ENCODE results near the gene CYP4F22. TPM values are rescaled to one million over a fixed set of nuclear protein-coding genes. Genes with fewer than 3 reads are reported as not detected.
"Not testable (repeated sequence)": the region's sequence is repeated elsewhere in the genome, so short reads cannot be mapped to it uniquely, and the experiment has no call there.

Gene CYP4F22
- not detected for polyA plus RNA-seq (ENCODE audit: insufficient read depth in 1 of 5, insufficient read length in 5 of 5, low replicate concordance in 1 of 5)
- long read RNA-seq, donor 1: 0 reads
- long read RNA-seq, donor 2: 0 reads
- long read RNA-seq, donor 3: 0 reads
- long read RNA-seq, donor 4: 0 reads
- long read RNA-seq, donor 5: 0 reads
- long read RNA-seq, donor 6: 0 reads
- long read RNA-seq, donor 7: 0 reads
- long read RNA-seq, donor 8: 0 reads

- DNase-seq: no peak
Observed at GRCh38 chr19:15508035-15508710, at the start of gene CYP4F22. CYP4F22 (plus strand) TSS chr19:15508525; CDS start chr19:15525337, 16,812 bp downstream.

GRCh38 chr19:15461694-15462093 lies 46.6 kb upstream of the CYP4F22 start:
- DNase-seq: no peak

DNA sequence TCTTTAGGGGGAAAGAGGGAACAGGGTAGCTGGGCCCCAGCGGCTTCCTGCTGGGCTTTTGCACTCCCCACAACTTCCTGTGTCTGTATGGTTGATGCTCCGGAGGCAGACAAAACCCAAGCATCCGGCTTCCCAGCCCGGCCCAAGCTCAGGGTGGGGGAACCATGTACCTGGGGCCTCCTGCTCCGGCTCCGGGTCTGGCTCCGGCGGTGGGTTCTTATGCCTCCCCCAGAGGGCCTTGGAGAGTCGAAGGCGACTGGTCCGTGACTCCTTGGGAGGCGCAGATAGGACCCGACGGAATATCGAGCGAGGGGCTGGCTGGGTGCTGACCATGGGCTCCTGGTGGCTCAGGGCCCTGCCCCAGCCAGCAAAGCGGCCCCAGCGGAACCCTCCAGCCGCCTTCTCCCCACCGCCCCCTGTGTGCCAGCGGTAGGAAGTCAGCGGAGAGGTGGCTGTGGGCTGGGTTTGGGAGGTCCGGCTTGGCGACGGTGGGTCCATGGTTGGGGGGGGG lies 44.4 kb upstream of the CYP4F22 start:
- no peak for DNase-seq

DNA sequence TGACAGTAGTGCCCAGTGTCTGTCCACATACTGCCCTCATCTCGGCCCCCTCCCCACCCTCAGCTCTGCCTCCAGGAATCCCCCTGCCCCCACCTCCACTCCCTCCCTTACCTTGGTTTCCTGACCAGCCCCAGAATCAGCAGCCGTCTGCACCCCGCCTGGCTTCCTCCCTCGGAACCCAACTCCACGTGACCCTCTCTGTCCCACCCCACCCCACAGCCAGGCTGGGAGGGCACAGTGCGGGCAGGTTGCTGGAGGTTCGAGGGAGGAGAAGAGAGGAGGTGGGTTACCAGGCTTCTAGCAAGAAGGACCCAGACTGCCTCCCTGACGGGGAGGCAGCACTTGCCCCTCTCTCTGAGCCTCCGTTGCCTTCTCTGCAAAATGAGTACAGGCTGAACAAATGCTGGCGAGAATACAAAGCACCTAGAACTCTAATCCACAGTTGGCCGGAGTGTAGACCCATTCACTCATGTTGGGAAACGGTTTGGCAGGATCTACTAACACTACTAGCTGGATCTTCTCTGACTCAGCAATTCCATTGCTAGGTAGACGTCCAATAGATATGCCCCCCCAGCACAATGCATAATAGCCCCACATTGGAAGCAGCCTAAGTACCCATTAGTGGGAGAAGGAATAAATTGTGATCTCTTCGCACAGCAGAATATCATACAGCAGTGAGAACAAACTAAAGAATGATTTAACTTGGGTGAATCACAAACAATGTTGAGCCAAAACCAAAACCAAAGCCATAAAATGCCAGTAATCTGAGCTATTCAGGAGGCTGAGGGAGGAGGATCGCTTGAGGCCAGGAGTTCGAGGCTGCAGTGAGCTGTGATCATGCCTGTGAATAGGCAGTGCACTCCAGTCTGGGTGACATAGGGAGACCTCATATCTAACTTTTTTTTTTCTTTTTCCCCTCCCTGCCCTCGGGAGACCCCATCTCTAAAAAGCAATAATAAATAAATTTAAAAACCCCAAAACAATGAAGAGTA lies 43.6 kb upstream of the CYP4F22 start, which contains the start of gene RASAL3:
TSS of gene RASAL3 (minus strand) at position 151 of the 992 bp plus-strand sequence. CDS start 186 bp downstream, outside the sequence.
- DNase-seq: no peak

DNA sequence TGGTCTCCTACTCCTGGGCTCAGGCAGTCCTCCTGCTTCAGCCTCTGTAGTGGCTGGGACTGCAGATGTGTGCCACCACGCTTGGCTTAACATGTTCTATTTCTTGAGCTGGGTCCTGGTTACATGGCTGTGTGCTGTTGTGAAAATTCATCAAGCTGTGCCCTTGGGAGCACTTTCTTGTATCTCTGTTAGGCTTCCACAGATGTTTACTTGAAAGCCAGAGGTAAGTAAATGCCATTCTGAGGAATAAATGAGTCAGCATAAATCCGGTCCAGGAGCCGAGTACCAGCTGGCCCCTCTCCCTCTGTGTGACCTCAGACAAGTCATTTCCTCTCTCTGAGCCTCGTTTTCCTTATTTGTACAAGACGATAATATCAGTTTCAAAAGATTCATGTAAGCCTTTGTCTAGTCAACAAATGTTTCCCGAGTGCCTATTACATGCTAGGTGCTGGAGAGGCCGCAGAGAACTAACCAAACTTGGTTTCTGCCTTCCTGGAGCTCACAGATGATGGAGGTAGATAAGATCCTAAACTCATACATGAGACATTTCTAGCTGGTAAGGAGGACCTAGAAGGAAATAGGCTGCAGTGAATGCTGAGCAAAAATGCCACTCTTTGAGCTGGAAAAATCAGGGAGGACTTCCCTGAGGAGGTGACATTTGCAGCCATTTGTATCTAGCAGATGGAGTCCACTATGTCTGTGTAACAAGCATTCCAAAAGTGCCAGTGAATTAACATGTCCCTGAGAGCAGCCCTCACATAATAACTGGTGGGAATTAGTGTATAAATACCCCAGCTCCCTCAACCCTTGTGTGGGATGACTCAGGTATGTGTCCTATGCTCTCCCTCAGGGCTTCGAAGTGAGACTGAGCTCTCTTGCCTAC lies 41.2 kb upstream of the CYP4F22 start:
- no peak for DNase-seq

DNA sequence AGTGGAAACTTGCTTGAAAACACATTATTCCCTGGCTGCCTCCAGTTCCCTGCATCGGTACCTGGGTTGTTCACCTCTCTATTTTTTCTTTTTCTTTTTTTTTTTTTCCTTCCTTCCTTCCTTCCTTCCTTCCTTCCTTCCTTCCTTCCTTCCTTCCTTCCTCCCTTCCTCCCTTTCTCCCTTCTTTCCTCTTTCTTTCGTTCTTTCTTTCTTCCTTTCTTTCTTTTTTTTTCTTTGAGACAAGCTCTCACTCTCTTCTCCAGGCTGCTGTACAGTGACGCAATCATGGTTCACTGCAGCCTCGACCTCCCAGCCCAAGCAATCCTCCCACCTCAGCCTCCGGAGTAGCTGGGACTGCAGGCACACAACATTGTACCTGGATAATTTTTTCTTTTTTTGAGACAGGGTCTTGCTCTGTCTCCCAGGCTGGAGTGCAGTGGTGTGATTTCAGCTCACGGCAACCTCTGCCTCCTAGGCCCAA lies 40.6 kb upstream of the CYP4F22 start:
- DNase-seq: no peak

- DNase-seq: no peak
Observed at GRCh38 chr19:15468675-15469512, 39.4 kb upstream of the CYP4F22 start.

- no peak for DNase-seq
Observed at GRCh38 chr19:15469513-15470297, 38.6 kb upstream of the CYP4F22 start.

- DNase-seq: no peak
Observed at GRCh38 chr19:15471639-15472101, 36.7 kb upstream of the CYP4F22 start.

- not testable (repeated sequence) for DNase-seq
Observed at GRCh38 chr19:15473821-15474220, 34.5 kb upstream of the CYP4F22 start.

- no peak for DNase-seq
Observed at GRCh38 chr19:15475169-15475568, 33.2 kb upstream of the CYP4F22 start.

- DNase-seq: no peak
Observed at GRCh38 chr19:15475611-15476010, 32.7 kb upstream of the CYP4F22 start.

DNA sequence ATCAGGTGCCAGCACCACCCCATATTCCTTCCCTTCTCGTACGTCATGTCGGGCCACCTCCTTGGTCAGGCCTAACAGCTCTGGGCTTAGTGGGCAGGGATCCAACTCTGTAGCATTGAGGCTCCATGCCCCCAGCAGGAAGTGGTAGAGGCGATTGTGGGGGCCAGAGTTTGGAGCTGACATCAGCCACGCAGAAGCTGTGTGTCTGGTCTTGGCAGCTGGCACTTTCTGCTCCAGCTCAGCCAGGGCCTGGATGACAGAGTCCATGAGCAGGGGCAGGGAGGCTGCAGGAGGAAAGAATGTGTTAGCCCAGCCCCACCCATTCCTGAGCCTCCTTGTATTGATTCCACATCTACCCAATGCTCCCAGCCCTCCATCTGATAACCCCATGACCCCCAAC lies 32.0 kb upstream of the CYP4F22 start:
- DNase-seq: no peak

- DNase-seq: peak in 1 of 2 donors; percentile 18
Observed at GRCh38 chr19:15479391-15480345, 28.7 kb upstream of the CYP4F22 start, which contains the start of gene PGLYRP2. PGLYRP2 (minus strand) TSS chr19:15479501; CDS start chr19:15479371, 130 bp downstream.

GRCh38 chr19:15480996-15481395 lies 27.3 kb upstream of the CYP4F22 start:
- DNase-seq: not testable (repeated sequence)

GRCh38 chr19:15485768-15486167 lies 22.6 kb upstream of the CYP4F22 start:
- DNase-seq: not testable (repeated sequence)

GRCh38 chr19:15487038-15487437 lies 21.3 kb upstream of the CYP4F22 start:
- no peak for DNase-seq
